H1 (cell line): ENCODE measurements around the gene MIX23. TPM values are rescaled to one million over a fixed set of nuclear protein-coding genes. Genes with fewer than 3 reads are reported as not detected.

Experiments
- BCL11A ChIP-seq, 2 experiments: IDR thresholded peaks; one replicate each; pipeline ENCODE4 v1.6.1; 2011; ENCODE audit warnings: low read depth in 2 of 2, low read length in 2 of 2, mild to moderate bottlenecking in 2 of 2
- polyA plus RNA-seq, 7 experiments: library from polyadenylated mRNA; depleted of rRNA in 3 of 7; stranded (reverse) in 5 of 7; unstranded in 2 of 7; fragments of >200 nt in 5 of 7; fragments of 200-250 nt in 2 of 7; gene quantifications; 1 replicate in 5 of 7; 2 replicates in 1 of 7; 4 replicates in 1 of 7; pipeline versions ENCODE4 v1.2.1 to v1.2.3, GENCODE V29; 2011 to 2013; ENCODE audit warnings: missing spikeins in 2 of 7, mixed read lengths in 2 of 7
- total RNA-seq: library from RNA; stranded (reverse); fragmentation: NEBNext Ultra II Directional; extraction: Animal tissue kit (Norgen Biotek cat#: 25700); gene quantifications from 2 replicates; pipeline ENCODE4 v1.2.1, GENCODE V29; 2021

Gene MIX23
- total and polyA plus RNA-seq, 2 of the 8 experiments (the other 6 are each of a cell fraction or from before 2014, with no cell fraction given), result 22.1 to 69.6 TPM

GRCh38 chr3:122396511-122396910, 13.5 kb upstream of the MIX23 start (continued):
- TF ChIP-seq BCL11A (IDR thresholded peaks at IDR 0.05; ENCODE audit: low read depth in 2 of 2, low read length in 2 of 2), result no peak
